HG03565 (cell line): Measurements from ENCODE around the gene GC.
"Not testable (repeated sequence)": the region's sequence is repeated elsewhere in the genome, so short reads cannot be mapped to it uniquely, and the experiment has no call there.

ENCODE experiments used
- ATAC-seq: cut with Tn5 transposase; IDR thresholded peaks from one replicate; pipeline ENCODE4 v1.9.1; 2021; ENCODE audit warnings: mild to moderate bottlenecking, moderate library complexity; ENCODE audit not compliant: unreplicated experiment

GC gene, protein sequence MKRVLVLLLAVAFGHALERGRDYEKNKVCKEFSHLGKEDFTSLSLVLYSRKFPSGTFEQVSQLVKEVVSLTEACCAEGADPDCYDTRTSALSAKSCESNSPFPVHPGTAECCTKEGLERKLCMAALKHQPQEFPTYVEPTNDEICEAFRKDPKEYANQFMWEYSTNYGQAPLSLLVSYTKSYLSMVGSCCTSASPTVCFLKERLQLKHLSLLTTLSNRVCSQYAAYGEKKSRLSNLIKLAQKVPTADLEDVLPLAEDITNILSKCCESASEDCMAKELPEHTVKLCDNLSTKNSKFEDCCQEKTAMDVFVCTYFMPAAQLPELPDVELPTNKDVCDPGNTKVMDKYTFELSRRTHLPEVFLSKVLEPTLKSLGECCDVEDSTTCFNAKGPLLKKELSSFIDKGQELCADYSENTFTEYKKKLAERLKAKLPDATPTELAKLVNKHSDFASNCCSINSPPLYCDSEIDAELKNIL

GRCh38 chr4:71783972-71784371, at the start of gene GC:
Gene GC, minus strand, starts transcription at chr4:71784079. Its CDS starts 61 bp downstream, at chr4:71784018.
- no peak for ATAC-seq

DNA sequence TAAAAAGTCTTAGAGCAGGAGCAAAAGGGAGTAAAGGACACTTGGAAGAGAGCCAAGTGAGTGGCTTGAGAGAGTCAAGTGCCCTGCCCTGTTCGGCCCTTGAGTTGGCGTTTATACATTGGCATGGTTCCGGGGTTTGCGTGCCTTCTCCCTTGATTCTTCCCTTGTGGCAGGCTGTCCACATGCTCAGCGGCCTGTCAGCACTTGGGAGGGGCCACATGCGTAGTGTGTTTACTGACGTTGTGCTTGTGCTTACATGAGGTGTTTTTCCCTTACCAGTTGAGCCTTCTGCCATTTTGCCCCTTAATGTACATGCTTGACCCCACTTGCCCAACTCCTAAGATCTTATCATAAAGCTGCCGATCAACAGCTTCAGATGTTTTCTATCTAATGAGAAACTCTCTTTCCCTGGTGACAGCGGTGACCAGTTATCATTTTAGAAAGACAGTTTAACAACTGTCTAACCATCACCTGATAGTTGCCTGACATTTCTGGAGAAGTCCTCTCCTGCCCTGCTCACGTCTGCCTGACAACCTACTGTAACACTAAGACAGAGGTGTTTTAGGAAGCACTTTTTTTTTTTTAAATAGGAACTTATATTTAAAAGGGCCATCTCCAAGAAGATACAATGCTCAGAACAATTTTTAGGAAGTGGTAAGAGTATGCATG, 49.5 kb upstream of the GC start:
- no peak for ATAC-seq

DNA sequence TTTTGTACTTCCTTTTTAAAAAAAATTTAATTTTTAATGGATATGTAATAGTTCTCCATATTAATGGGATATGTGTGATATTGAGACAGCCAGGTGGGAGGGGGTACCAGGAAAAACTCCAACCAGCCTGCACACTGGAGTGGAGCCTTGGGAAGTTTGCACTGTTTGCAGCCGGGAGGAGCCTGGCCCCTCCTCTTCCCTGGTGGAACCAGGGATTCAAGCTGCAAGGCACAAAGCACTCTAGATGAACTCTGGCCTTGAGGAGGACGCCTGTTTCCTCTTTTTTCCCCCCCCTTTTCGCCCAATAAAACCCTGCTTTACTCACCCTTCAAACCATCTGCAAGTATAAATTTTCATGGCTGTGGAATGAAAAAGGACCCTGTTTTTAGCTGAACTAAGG, 48.2 kb upstream of the GC start:
- ATAC-seq = no peak

- no peak for ATAC-seq
Measured at GRCh38 chr4:71830497-71831190, 46.8 kb upstream of the GC start.

DNA sequence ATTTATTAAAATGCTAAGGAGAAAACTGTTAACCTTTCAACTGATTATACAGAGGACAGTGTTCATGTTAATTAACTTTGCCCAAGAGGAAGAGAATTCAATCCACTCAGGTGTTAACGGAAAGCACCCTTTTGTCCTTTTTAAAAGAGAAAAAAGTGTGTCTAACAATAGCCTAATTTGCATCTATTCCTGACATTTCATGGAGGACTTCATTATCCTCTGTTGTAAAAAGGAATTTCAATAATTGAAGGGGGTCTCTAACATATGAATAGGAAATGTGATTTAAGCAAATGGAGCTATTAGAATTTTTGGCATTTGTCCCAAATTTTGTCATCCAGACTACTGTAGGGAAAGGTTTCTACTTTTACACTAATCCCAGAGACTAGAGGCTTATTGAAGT, 44.6 kb upstream of the GC start:
- no peak for ATAC-seq

DNA sequence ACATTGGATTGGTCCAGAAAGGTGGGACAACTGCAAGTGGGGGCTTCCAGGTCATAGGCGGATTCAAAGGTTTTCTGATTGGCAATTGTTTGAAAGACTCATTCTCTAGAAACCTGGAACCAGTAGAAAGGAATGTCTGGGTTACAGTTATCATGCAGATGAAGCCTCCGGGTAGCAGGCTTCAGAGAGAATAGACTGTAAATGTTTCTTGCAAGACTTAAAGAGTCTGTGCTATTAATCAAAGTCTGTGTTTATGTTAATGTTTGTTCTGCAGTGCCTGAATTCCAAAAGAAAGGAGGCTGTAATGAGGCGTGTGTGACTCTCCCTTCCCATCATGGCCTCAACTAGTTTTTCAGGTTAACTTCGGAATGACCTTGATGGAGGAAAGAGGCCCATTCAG, 43.9 kb upstream of the GC start:
- no peak for ATAC-seq

DNA sequence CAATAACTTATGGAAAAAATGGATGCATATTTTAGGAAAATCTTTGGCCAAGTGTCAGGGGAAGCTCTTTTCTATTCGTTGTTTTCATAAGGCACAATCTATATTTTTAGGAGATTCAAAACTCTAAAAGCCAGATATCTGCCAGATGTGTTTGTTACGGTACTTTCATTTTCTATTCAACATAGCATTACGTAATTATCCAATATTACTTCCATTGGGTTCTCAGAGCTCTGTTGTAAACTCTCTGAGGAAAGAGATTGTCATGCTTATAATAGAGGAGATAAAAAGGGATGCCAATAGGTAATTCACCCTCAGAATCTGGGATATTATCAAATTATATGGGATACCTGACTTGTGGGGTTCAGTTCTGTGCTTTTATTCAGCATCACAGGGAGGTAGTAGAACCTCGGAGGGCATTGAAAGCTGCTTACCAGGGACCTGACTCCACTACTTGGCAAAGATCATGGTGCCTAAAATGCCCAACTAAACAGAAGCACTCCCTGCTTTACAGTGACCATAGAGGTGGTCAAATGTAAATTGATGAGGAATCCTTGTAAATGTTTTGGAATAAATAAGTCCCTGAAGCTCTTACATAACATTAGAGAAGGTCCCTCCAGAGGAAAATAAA, 32.9 kb upstream of the GC start:
- no peak for ATAC-seq

GRCh38 chr4:71814433-71814832, 30.6 kb upstream of the GC start:
- ATAC-seq = no peak

GRCh38 chr4:71809805-71810204, 25.9 kb upstream of the GC start:
- ATAC-seq = not testable (repeated sequence)

- ATAC-seq = no peak
Measured at GRCh38 chr4:71807469-71807868, 23.6 kb upstream of the GC start.

GRCh38 chr4:71805230-71805629, 21.4 kb upstream of the GC start:
- not testable (repeated sequence) for ATAC-seq

DNA sequence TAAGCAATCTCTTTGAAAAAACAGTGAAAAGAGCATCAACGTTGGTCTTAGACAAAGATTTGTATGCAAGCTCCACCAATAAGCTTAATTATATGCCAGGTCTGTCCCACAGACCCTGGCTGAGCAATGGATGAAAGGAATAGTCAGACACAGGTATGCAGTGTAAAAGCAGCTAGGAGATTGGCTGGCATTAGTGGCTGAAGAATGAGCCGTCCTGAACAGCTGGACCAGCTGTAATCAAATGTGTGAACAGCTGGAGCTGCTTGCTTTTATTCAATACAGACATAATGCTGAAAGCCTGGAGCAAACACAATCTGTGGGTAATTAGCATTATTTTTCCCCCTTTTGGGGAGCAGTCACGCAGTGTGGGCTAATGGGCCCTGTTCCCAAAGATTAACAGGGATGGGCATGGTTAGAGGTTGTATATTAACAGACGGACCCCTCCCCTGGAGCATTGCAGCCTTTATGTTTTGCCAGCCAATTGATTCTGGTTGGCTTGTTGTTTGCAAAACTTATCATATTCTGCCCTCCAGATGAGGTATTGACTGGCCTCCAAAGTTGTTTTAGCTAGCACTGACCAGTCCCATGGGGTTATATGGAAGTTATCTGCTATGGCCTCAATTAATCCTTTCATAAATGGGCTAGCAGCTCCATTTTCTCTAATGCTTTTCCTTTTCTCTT, 20.3 kb upstream of the GC start:
- not testable (repeated sequence) for ATAC-seq

DNA sequence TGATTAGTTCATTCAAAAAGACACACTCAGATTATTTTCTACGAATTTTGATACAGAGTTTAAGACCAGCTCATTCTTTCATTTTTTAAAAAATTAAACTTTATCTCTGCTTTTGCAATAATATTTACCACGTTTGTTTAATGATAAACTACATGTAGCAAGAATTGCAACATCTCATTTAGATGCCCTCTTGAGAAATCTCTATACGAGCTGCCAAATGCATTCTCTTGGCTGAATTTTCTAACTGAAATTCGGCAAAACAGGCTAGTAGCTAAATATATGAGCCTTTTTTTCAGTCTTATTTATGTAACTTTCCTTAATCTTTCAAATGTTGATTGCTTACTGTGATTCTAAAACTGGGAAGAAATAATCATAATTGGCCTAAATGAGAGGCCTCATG, 2.1 kb upstream of the GC start:
- no peak for ATAC-seq

DNA sequence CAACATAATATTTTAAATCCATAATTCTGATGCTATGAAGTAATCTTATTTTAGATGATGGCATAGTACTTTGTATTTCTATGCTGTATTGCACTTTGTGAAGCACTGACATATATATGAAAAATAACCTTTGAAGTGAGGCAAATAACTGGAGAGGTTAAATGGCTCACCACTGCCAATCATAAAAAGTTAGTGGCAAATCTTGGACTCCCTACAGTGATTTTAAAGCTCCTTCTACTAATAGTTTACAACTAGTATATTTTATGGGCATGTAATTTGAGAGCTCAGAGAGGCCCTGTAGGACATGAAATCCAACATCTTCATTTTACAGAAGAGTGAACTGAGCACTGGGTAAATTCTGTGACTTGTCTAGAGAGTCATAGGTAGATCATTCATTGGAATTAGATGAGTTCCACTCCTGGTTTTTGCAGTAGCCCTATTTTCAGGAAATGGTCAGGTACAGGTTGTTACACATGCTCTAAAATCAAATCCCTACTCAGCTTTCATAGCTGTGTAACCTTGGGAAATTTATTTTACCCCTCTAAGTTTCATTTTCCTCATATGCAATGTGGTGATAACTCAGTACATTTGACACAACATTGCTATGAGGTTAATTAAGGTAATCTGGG, 804 bp upstream of the GC start:
- no peak for ATAC-seq

DNA sequence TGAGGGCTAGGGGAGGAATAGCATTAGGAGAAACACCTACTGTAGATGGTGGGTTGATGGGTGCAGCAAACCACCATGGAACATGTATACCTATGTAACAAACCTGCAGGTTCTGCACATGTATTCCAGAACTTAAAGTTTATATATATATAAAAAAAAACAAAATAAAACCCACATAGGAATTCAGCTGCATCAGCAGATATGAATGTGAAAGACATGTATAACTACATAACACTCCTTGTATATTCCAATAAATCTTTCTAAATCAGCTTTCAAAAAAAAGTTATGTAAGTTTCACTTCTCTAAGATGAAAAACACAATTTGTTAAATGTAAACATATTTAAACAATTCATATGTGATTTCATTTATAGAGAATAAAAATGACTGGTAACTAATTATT, 6.0 kb downstream of the GC start:
- ATAC-seq = no peak

- ATAC-seq = no peak
Measured at GRCh38 chr4:71775449-71775848, 8.4 kb downstream of the GC start.

- ATAC-seq = no peak
Measured at GRCh38 chr4:71774136-71774535, 9.7 kb downstream of the GC start.

- no peak for ATAC-seq
Measured at GRCh38 chr4:71773004-71773403, 10.9 kb downstream of the GC start.

DNA sequence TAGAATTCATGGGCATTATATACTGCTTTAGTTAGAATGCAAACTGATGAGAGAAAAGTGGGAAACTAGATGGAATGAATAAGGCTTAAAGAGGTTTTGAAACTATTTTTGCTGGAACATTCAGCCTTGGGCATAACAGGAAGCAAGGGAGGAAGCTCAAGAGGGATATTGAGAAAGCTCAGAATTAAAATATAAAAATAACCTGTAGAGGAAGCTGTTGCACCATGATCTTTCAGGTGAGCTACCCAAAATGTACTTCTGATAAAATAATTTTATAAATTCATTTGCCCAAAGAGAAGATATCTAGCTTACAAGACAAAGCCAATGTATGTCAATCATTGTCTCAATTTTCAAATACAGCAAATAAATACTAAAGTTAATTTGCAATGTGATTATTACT, 11.3 kb downstream of the GC start:
- no peak for ATAC-seq

GRCh38 chr4:71771613-71772012, 12.3 kb downstream of the GC start:
- no peak for ATAC-seq
